ENCODE data around the gene DCDC2C.
"Not testable (repeated sequence)": the region's sequence is repeated elsewhere in the genome, so short reads cannot be mapped to it uniquely, and the experiment has no call there.

DCDC2C gene

GRCh38 chr2:3703236-3703756 is at the start of gene DCDC2C:
Gene DCDC2C (plus strand): TSS chr2:3703575. CDS start chr2:3703752, 177 bp downstream.
- H3K27ac ChIP-seq (ENCODE audit: low read length): no peak within 1 kb of the TSS
- no peaks in the 10 kb centered on the region for H3K36me3 ChIP-seq (ENCODE audit: control insufficient read depth in 2 of 2, insufficient read depth in 2 of 2, low read length in 2 of 2)
- H3K9ac ChIP-seq (ENCODE audit: low read length in 2 of 2): no peak within 1 kb of the TSS
- no peak within 1 kb of the TSS for H3K4me3 ChIP-seq (ENCODE audit: low read length in 2 of 2)
- no peaks in the 10 kb centered on the region for H3K9me3 ChIP-seq (ENCODE audit: control insufficient read depth in 2 of 2, low read length in 2 of 2)
- peaks cover 17 to 20% of the 10 kb centered on the region in 2 donors for H3K27me3 ChIP-seq (ENCODE audit: control insufficient read depth in 1 of 2, insufficient read depth in 2 of 2, low read length in 2 of 2)
- H3K4me1 ChIP-seq (ENCODE audit: control insufficient read depth, insufficient read depth, low read length): peaks cover 8% of the 10 kb centered on the region

DNA sequence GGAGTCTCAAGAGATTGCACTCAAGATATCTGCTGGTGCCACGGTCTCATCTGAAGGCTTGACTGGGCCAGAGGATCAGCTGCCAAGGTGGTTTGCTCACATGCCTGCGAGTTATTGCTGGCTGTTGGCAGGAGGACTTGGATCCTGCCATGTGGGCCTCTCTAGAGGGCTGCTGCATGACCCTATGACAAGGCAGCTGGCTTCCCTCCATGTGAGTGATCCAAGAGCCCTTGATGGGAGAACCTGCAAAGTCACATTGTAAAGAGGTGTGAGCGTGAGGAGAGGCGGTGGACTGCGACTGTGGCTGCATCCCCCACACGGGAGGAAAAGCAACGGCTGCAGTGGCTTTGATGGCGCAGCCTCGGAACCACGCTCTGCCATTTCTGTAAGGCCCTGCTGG is 49.4 kb upstream of the DCDC2C start:
- Histone ChIP-seq H3K27me3 (ENCODE audit: control insufficient read depth in 1 of 2, insufficient read depth in 2 of 2, low read length in 2 of 2) (no peaks in the 10 kb centered on the region), H3K9ac (ENCODE audit: low read length in 2 of 2) (no peak overlapping the region), H3K4me1 (ENCODE audit: control insufficient read depth, insufficient read depth, low read length) (peaks cover 18% of the 10 kb centered on the region), H3K27ac (ENCODE audit: low read length) (no peak overlapping the region), H3K36me3 (ENCODE audit: control insufficient read depth in 2 of 2, insufficient read depth in 2 of 2, low read length in 2 of 2) (no peaks in the 10 kb centered on the region), H3K9me3 (ENCODE audit: control insufficient read depth in 2 of 2, low read length in 2 of 2) (no peaks in the 10 kb centered on the region), H3K4me3 (ENCODE audit: low read length in 2 of 2) (no peak overlapping the region)

GRCh38 chr2:3654531-3655225 is 48.7 kb upstream of the DCDC2C start:
- no peak overlapping the region for H3K4me3 ChIP-seq (ENCODE audit: low read length in 2 of 2)
- H3K27ac ChIP-seq (ENCODE audit: low read length): no peak overlapping the region
- H3K27me3 ChIP-seq (ENCODE audit: control insufficient read depth in 1 of 2, insufficient read depth in 2 of 2, low read length in 2 of 2): no peaks in the 10 kb centered on the region
- H3K9me3 ChIP-seq (ENCODE audit: control insufficient read depth in 2 of 2, low read length in 2 of 2): no peaks in the 10 kb centered on the region
- no peaks in the 10 kb centered on the region for H3K36me3 ChIP-seq (ENCODE audit: control insufficient read depth in 2 of 2, insufficient read depth in 2 of 2, low read length in 2 of 2)
- peaks cover 21% of the 10 kb centered on the region for H3K4me1 ChIP-seq (ENCODE audit: control insufficient read depth, insufficient read depth, low read length)
- H3K9ac ChIP-seq (ENCODE audit: low read length in 2 of 2): no peak overlapping the region

- Histone ChIP-seq H3K9ac (ENCODE audit: low read length in 2 of 2) (no peak overlapping the region), H3K4me1 (ENCODE audit: control insufficient read depth, insufficient read depth, low read length) (peaks cover 14% of the 10 kb centered on the region), H3K36me3 (ENCODE audit: control insufficient read depth in 2 of 2, insufficient read depth in 2 of 2, low read length in 2 of 2) (no peaks in the 10 kb centered on the region), H3K27me3 (ENCODE audit: control insufficient read depth in 1 of 2, insufficient read depth in 2 of 2, low read length in 2 of 2) (no peaks in the 10 kb centered on the region), H3K9me3 (ENCODE audit: control insufficient read depth in 2 of 2, low read length in 2 of 2) (no peaks in the 10 kb centered on the region), H3K4me3 (ENCODE audit: low read length in 2 of 2) (no peak overlapping the region), H3K27ac (ENCODE audit: low read length) (no peak overlapping the region)
Observed at GRCh38 chr2:3655871-3656761, 47.3 kb upstream of the DCDC2C start.

GRCh38 chr2:3656762-3657721 is 46.3 kb upstream of the DCDC2C start:
- Histone ChIP-seq H3K4me1 (ENCODE audit: control insufficient read depth, insufficient read depth, low read length) (peaks cover 7% of the 10 kb centered on the region), H3K4me3 (ENCODE audit: low read length in 2 of 2) (no peak overlapping the region), H3K27ac (ENCODE audit: low read length) (no peak overlapping the region), H3K9me3 (ENCODE audit: control insufficient read depth in 2 of 2, low read length in 2 of 2) (no peaks in the 10 kb centered on the region), H3K27me3 (ENCODE audit: control insufficient read depth in 1 of 2, insufficient read depth in 2 of 2, low read length in 2 of 2) (no peaks in the 10 kb centered on the region), H3K36me3 (ENCODE audit: control insufficient read depth in 2 of 2, insufficient read depth in 2 of 2, low read length in 2 of 2) (no peaks in the 10 kb centered on the region), H3K9ac (ENCODE audit: low read length in 2 of 2) (no peak overlapping the region)

DNA sequence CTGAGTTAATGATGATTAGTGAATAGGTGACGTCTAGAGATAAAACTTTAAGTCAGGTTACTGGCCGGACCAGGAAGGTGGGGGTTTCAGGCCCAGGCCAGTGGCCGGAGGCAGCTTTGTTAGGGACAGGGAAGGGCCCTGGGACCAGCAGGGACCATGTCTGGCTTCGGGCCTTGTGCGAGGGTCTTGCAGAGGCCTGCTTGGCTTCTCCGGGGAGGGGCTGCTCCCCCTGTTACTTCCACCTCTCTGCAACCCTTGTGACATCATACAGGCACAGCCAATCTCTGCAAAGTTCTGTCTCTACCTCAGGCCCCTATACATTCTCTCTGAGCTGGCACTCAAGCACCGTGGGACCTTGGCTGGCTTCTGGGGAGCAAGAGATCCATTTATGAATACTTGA is 45.5 kb upstream of the DCDC2C start, which contains the start of gene ALLC:
TSS of gene ALLC (plus strand) at position 320 of the 400 bp plus-strand sequence. CDS start 12,958 bp downstream, outside the sequence.
- H3K27me3 ChIP-seq (ENCODE audit: control insufficient read depth in 1 of 2, insufficient read depth in 2 of 2, low read length in 2 of 2): no peaks in the 10 kb centered on the region
- no peaks in the 10 kb centered on the region for H3K9me3 ChIP-seq (ENCODE audit: control insufficient read depth in 2 of 2, low read length in 2 of 2)
- no peak within 1 kb of the TSS for H3K4me3 ChIP-seq (ENCODE audit: low read length in 2 of 2)
- no peak within 1 kb of the TSS for H3K9ac ChIP-seq (ENCODE audit: low read length in 2 of 2)
- no peaks in the 10 kb centered on the region for H3K36me3 ChIP-seq (ENCODE audit: control insufficient read depth in 2 of 2, insufficient read depth in 2 of 2, low read length in 2 of 2)
- no peak within 1 kb of the TSS for H3K27ac ChIP-seq (ENCODE audit: low read length)
- peaks cover 4% of the 10 kb centered on the region for H3K4me1 ChIP-seq (ENCODE audit: control insufficient read depth, insufficient read depth, low read length)

- Histone ChIP-seq H3K4me1 (ENCODE audit: control insufficient read depth, insufficient read depth, low read length) (peaks cover 4% of the 10 kb centered on the region), H3K36me3 (ENCODE audit: control insufficient read depth in 2 of 2, insufficient read depth in 2 of 2, low read length in 2 of 2) (no peaks in the 10 kb centered on the region), H3K27me3 (ENCODE audit: control insufficient read depth in 1 of 2, insufficient read depth in 2 of 2, low read length in 2 of 2) (no peaks in the 10 kb centered on the region), H3K27ac (ENCODE audit: low read length) (no peak overlapping the region), H3K9me3 (ENCODE audit: control insufficient read depth in 2 of 2, low read length in 2 of 2) (no peaks in the 10 kb centered on the region), H3K9ac (ENCODE audit: low read length in 2 of 2) (no peak overlapping the region), H3K4me3 (ENCODE audit: low read length in 2 of 2) (no peak overlapping the region)
Observed at GRCh38 chr2:3659447-3660432, 43.6 kb upstream of the DCDC2C start.

DNA sequence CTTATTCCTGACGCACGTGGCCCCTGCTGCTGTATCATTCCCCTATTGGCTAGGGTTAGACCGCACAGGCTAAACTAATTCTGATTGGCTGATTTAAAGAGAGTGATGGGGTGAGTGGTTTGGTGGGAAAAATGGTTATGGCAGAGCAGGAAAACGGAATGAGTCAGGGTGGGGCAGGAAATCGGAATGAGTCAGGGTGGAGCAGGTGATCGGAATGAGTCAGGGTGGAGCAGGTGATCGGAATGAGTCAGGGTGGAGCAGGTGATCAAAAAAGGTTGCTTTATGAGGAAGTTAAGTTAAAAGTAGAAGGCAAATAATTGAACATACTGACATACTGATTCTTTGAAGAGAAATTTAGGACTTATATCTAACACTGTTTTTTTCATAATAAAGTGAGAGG is 42.7 kb upstream of the DCDC2C start:
- H3K4me3 ChIP-seq (ENCODE audit: low read length in 2 of 2); H3K4me1 ChIP-seq (ENCODE audit: control insufficient read depth, insufficient read depth, low read length); H3K36me3 ChIP-seq (ENCODE audit: control insufficient read depth in 2 of 2, insufficient read depth in 2 of 2, low read length in 2 of 2); H3K9me3 ChIP-seq (ENCODE audit: control insufficient read depth in 2 of 2, low read length in 2 of 2); H3K27ac ChIP-seq (ENCODE audit: low read length); H3K27me3 ChIP-seq (ENCODE audit: control insufficient read depth in 1 of 2, insufficient read depth in 2 of 2, low read length in 2 of 2); H3K9ac ChIP-seq (ENCODE audit: low read length in 2 of 2): not testable (repeated sequence)

- Histone ChIP-seq H3K4me1 (ENCODE audit: control insufficient read depth, insufficient read depth, low read length) (peaks cover 4% of the 10 kb centered on the region), H3K27ac (ENCODE audit: low read length) (no peak overlapping the region)
Observed at GRCh38 chr2:3661149-3661660, 42.2 kb upstream of the DCDC2C start.

More at GRCh38 chr2:3661149-3661660, 42.2 kb upstream of the DCDC2C start:
- Histone ChIP-seq H3K36me3 (ENCODE audit: control insufficient read depth in 2 of 2, insufficient read depth in 2 of 2, low read length in 2 of 2) (no peaks in the 10 kb centered on the region), H3K9ac (ENCODE audit: low read length in 2 of 2) (no peak overlapping the region), H3K27me3 (ENCODE audit: control insufficient read depth in 1 of 2, insufficient read depth in 2 of 2, low read length in 2 of 2) (peaks cover 0 to 2% of the 10 kb centered on the region in 2 donors), H3K9me3 (ENCODE audit: control insufficient read depth in 2 of 2, low read length in 2 of 2) (no peaks in the 10 kb centered on the region), H3K4me3 (ENCODE audit: low read length in 2 of 2) (no peak overlapping the region)

Measured in stomach smooth muscle (tissue), 2 donors.